Anterior cingulate cortex (tissue), 58 donors: ENCODE measurements around the gene SCD5.

Experiments used
- DNase-seq, 58 donors: peaks; one replicate each; lab custom pipeline; 2025; lab: John Stamatoyannopoulos, UW

SCD5 gene

DNA sequence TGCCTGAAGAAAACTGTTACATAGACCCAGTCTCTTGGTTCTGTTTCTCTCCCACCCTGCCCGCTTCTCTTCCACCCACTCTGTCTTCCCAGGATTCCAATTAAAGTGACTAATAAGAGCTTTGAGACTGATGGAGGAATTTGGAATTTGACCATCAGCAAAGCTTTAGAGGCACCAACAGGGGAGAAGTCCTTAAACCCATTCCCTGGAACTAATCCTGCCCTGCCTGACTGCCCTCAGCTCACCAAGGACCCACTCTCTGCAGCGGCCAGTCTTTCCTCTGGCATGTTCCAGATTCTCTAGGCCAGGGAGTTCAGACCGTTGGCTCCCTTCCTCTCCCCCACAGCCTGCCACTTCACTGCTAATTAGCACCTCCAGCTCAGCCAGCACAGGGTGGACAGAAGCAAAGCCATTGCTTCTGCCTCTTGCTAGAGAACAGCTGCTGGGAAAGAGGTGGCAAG lies 23.9 kb downstream of the SCD5 start:
- peak in 51 of 58 donors; percentile 7 to 88 (median 60) for DNase-seq

DNA sequence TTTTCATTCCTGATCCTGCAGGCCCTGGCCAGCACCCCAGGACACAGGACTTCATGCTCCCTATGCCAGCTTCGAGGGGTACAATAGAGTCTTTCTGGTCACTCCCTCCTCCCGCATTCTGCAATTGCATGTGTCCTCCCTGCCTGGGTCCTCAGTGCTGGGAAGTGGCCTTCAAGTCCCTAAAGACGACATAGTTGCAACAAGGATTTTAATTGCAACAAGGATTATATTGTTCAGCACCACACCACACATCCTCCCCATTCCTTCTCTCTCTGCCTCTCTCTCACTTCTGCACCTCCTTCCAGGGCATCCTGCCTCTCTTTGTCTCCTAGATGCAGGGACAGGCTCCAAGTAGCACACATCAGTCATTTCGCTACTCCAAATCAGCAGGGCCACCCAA lies 25.5 kb downstream of the SCD5 start:
- DNase-seq, result peak in 34 of 58 donors; percentile 6 to 79 (median 48)

DNA sequence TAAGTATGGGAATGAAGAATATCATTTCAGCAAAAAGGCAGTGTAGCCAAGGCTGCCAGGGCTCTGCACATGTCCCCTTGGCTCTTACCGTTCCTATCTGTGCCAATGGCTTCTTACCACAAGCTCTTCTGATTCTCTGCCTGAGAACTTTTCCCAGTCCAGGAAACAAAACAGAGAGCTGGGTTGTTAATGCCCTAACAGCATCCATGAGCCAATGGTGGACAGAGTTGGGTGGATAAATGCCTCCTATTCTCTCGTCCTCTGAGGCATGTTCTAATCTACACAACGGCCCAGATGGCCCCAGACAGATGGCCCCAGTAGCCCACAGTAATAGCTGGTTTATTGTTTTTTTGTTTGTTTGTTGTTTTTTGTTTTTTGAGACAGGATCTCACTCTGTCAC lies 28.0 kb downstream of the SCD5 start:
- peak in 53 of 58 donors; percentile 11 to 94 (median 66) for DNase-seq

DNA sequence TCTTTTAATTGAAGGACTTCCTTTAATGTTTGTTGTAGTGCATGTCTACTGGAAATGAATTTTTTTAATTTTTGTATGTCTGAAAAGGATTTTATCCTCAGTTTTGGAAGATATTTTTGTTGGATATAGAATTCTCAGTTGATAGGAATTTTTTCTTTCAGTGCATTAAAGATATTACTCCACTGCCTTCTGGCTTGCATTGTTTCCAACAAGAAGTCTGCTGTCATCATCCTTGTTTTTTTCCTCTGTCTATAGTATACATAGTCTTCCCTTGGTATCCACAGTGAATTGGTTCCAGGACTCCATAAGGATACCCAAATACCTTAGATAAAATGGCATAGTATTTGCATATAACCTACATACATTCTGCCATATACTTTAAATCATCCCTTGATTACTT lies 33.5 kb downstream of the SCD5 start:
- no peak for DNase-seq

DNA sequence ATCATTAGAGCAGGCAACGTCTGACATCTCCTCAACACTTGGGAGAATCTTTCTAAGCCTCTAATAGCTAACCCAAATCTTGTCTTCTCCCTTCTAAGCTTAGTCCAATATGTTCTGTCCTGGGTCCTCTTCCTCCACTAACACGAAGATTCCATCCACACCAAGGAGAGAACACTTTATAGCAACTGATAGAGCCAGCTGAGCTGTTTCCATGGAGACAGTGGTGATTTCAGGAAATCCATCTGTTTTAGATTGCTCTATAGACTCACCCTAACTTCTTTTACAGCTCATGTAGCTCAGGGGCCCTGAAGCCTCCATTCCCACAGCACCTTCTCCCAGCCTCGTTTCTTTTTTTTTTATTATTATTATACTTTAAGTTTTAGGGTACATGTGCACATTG lies 37.4 kb downstream of the SCD5 start:
- peak in 5 of 58 donors; percentile 15 to 35 (median 28) for DNase-seq

DNA sequence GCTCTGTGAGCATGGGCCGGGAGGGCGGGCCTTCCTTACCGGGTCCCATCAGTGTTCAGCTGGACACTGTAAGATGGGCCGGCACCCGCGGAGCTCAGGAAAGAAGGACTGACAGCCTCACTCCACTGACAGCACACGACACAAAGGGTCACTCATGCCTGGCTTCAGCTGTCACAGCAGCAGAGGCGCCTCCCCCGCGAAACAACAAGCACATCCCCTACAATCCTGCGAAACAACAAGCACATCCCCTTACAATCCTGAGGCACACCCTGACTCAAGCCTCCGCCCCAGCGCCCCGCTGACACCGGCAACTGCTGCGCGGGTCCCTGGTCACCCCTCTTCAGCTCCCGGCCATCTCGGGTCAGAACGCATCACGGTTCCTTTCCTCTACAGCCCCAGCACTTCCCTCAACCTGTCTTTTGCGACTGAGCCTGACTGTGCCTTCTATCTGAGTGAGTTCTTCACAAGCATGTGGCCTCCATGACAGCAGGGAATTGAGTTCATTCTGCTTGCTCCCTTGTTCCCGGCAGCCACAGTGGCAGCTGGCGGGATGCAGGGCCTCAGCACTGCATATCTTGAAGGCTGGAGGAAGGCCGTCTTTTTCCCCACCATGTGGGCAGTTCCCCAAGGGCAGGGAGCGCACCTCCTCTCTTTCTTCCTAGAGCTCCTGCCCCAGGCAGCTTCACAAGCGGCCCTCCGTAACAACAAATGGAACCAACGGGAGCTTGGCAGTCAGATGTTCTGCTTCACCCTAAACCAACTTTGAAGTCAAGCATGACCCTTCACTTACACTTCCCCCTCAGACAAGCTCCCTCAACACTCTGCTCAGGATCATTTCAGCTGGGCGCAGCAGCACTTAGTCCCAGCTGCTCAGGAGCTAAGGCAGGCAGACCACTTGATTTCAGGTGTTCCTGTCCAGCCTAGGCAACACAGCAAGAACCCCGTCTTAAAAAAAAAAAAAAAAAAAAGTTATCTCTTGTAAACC lies 39.6 kb downstream of the SCD5 start:
- peak in 26 of 58 donors; percentile 8 to 68 (median 40) for DNase-seq

DNA sequence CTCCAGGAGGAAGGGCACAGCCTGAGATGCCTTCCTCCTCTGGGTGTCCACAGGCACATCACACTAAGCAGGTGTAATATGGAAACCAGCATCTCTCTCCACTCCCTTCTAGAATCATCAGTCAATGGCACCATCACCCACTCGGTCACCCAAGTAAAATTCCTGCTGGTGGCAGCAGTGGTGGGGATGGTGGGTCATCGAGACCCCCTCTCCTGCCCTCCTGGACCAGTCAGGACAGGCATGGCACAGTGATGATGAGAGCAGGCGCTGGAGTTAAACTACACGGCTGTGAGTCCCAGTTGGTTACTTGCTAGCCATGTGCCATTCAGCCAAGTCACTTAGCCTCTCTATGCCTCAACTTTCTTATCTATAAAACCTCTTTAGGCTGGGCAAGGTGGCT lies 42.5 kb downstream of the SCD5 start:
- no peak for DNase-seq

DNA sequence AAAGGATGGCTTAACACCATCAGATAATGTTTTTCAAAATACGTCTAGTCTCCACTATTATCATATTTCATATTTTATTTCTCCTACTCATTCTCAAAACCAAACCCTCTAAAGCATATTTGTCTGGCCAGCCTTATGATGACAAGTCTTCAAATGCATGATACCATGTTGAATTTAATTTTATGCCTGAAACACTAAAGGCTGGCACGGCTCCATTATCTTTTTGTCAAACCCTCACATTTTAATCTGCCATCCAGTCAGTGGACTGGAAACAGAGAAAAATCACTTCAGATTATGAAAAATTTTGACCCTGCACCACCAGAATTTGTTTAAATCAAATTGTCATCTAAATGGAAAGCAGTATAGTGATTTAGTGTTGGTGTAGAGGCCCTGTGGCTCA lies 42.9 kb downstream of the SCD5 start:
- DNase-seq, result no peak

DNA sequence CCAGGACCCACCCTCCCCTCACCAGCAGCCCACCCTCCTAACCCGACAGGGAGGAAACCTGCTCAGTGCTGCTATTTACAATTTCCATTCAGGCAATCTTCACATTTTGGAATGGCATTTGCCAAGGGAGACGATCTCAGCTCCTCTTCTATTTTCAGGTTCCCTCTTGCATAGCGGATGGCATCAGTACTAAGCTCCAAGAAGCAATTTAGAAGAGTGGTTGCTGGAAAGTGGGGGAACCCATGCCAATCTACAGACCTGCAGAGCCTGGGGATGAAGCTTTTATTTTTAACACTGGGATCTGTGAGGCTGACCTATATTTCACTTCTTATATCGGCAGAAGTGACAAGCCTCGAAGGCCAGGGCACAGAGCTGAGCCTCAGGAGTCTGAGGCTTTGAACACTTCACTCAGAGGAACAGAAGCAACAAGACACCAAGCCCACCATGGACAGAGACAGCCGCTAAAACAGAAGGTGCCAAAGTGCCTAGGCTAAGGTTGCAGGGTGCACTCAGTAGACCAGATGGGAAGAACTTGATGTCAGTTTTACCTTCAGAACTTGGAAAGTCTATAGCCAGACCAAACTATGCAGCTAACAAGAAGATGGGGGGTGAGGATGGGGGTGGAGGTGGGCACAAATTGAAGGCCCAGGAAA lies 44.0 kb downstream of the SCD5 start:
- DNase-seq, result peak in 3 of 58 donors; percentile 13 to 45 (median 29)

DNA sequence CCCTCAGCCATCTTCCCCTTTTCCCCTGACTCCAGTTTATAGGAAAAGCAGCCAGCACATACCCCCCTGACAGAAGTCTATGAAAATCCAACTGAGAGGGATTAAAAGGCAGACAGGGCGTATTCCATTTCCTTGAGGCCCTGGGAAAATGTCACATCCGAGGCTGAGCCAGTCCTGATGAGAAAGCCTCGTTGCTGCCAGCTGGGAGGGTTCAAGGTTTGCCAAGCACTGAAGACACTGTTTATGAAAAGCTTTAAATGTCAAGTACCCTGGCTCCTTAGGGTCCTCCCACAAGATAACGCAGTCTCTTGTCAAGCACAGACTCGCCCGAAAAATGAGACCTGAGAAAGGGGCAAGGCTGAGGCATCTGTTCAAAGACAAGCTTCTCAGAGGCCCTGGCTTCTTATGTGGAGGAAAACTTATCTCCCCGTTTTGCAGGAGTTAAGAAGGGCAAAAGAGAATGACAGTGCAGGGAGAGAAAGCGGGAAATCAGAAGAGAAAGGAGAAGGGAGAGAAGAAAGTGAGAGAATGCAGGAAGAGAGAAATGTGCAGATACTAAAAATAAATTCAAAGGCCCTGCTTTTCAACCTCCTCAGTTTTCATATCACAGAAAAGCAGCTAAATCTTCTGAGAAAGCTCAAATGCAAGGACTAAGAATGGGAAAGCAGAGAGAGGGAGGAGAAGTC lies 44.7 kb downstream of the SCD5 start:
- peak in 5 of 58 donors; percentile 5 to 40 (median 16) for DNase-seq

DNA sequence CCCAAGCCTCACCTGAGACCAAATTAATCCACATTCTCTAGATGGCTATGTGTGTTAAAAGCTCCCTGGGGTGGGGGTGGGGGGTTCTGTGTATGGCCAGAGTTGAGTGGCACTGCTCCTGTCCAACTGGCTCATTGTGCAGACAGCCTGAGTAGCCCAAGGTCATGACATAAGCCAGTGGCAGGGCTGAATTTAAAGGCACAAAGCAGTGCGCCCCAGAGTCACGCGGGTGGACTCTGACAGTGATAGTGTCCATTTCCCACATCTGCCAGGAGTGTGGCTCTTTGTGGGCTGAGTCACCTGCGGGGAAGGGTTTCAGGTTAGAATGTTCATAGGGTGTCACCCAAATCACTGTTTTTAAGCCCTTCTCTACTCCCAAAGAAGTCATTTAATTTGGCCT lies 45.4 kb downstream of the SCD5 start:
- peak in 7 of 58 donors; percentile 6 to 36 (median 27) for DNase-seq

DNA sequence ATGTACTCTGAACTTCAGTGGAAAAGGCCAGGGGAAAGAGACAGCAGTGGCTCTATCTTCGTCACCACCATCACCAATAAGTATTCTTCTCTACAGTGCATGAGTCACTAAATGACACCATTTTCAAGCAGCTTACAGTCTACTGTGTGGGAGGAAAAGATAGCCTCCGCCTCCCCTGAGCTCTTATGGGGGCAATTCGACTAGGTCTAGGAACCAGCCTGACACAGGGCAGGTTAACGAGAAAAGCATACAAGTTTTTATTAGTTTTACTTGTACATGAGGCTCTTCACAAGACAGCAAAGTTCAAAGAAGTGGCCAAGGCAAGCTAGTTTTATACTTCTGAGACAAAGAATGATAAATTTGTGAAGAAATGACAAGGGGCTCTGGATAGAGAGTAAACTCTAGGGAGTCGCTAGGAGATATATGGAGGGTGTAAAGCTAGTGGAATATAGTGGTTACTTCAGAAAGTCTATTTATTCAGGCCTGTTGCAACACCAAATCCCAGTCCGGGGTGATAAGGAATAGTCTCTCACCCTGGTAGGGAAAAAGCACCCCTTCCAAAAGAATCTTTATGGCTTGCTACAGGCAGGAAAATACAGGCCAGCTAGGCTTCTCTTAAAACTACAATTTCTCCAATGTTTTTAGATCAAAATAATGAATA lies 49.7 kb downstream of the SCD5 start:
- no peak for DNase-seq

DNA sequence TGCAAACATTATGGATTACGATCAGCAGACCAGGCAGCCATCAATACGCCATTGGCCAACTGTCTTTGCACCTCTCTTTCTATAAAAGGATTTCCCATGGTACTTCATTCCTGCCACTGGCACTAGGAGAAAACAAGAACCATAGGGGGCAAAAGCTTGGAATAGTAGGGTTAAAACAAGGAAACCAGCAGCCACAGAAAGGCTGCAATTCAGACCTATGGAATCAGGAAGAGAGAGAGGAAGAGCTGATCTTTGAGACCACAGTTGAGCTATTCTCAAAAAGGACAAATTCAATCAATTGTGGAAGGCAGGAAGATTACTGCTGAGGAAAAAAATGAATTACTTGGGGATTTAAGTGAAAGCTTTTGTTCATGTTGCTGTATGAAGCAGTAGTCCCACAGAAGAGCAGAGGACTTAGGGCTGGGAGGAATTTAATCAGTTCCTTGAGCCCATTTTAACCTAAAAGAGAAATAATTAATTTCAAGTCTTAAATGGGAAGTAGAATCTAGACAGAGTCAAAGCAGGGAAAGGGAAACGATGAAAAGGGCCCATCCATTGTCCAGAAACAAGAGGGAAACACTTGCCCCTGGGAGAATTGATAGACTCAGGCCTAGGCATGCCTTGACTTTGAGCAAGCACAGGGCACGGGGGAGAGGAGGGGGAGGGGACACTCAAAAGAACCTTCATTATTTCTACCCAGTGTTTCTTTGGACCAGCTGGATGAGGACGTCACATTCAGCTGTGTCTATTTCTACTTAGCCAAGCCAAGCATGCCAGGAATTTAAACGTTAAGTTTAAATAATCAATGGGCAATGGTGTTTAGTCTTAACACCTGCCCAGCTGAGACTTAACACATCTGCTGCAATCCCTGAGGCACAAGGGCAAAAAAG lies 50.7 kb downstream of the SCD5 start:
- peak in 29 of 58 donors; percentile 4 to 55 (median 27) for DNase-seq

DNA sequence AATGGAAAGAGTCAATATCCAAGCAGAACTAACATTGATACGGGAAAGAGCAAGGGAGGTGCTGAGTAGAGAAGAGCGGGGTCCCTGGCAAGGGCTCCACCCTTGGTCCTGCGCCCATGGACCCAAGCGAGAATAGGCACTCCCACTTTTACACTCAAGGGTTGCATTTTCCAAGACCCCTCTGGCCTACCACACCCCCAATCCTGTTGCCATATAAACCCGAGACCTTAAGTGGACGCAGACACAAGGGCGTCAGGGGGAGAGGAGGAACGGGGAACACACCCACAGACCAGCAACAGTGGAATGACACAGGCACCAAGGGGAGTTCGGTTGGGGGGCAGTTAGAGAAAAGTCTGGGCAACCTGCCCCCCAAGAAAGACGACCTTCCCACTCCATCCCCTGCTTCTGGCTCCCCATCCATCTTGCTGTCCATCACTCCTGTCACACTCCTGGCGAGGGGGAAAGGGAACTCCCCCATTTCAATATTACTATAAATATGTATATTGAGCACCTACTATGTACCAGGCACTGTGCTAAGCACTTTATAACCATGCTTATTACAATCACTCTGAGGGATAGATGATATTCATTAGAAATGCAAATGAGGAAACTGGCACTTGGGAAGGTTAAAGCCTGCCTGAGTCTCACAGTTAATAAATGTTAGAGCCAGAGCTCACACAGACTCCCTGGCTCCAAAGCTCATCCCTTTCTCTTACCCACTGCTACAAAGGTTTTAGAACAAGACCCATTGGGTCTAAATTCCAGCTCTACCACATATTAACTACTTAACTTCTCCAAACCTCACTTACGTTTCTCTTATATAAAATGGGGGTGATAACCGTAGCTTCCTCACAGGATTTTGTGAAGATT lies 51.7 kb downstream of the SCD5 start:
- no peak for DNase-seq

DNA sequence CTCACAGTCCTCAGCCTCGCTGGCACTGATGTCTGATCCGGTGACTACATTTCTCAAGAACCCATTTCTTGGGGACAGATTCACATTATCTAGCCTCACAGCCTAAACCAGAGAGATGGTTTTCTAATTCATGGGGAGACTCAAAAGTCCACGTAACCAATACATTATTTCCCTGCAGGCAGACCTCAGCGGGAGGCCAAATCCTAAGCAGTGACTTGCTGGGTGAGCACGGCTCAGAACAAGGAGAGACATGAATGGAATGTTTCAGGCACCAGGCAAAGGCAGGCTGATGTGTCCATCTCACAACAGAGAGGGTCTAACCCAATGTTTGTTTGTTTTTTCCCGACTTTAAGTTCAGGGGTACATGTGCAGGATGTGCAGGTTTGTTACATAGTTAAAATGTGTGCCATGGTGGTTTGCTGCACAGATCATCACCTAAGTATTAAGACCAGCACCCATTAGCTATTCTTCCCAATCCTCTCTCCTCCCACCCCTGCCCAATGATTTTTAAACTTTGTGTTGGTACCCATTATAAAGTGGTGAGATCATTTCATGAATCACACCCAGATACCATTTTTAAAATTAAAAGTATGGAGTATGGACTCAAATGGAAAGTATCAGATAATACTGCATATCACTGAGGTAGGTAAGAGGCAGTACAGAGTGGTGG lies 53.3 kb downstream of the SCD5 start:
- DNase-seq, result no peak

DNA sequence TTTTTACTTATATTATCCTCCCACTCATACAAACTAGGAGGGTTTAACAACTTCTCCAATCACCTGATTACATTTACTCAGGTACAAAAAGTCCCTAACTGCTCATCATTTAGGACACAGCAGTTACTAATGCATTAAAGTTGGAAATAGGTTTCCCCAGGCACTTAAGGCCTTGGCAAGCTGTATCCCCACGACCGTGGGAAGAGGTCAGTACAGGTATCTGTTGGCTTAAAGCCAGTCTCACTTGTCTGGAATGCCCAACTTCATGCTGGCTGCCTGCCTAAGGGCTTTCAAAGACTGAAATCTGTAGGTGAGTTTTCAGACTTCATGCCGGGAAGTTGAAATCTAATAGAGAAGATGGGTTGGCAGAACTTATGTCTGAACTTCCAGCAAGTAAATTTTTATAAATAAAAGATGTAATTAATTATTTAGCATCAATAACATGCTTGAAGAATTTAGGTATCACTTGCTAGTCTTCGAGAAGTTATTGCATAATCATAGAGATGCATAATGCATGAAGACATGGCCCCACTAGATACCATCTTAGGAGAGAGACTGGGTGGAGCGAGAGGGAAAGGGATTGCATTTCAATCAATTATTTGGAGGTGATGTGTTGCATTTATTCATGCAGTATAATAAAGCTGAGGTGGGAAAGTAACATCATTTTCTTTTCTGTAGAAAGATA lies 54.2 kb downstream of the SCD5 start:
- no peak for DNase-seq

DNA sequence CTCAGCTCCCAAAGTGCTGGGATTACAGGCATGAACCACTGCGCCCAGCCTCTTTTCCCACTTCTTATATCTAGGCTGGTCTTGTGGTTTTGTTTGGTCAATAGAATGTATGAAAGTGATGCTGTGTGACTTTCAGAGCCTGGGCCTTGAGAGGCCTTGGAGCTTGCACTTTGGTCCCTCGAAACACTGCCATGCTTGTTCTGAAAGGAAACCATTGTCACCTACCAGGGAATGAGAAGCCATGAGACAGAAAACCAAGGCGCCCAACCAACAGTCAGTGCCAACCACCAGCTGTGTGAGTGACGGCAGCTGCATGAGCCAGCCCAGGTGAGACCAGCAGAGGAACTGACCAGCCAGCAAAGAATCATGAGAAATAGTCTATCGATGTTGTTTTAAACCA lies 57.4 kb downstream of the SCD5 start:
- DNase-seq, result no peak
